Body of pancreas (tissue), 4 donors: Measurements from ENCODE around the gene SASH3. TPM values are rescaled to one million over a fixed set of nuclear protein-coding genes. Genes with fewer than 3 reads are reported as not detected.
A peak's percentile ranks its signal among the peaks of the same experiment; 100 is the strongest.

Experiments used
- ATAC-seq: fragments of 150-250 bp; one replicate; pipeline ENCODE4 v1.9.1; 2016
- DNase-seq, 4 donors: peaks; one replicate each; pipeline ENCODE4 v3.0.0-alpha.2; 2019
- H3K27ac ChIP-seq, 4 donors: fragments of 200-600 bp; sonication (generic); 1 replicate in 3 of 4; 2 replicates in 1 of 4; pipeline versions ENCODE4 v1.5.1 to v1.6.1; 2016 to 2019; ENCODE audit warnings: mild to moderate bottlenecking in 1 of 4, mixed read lengths in 1 of 4, moderate library complexity in 1 of 4
- H3K27me3 ChIP-seq, 2 donors: fragments of 200-600 bp; sonication (generic); one replicate each; pipeline ENCODE4 v1.6.0; 2016; ENCODE audit warnings: mild to moderate bottlenecking in 1 of 2
- H3K36me3 ChIP-seq, 2 donors: fragments of 200-600 bp; sonication (generic); replicated peaks in 1 of 2; 2 replicates each; pipeline ENCODE4 v1.5.1; 2016; ENCODE audit warnings: low read depth in 2 of 2; ENCODE audit not compliant: insufficient read depth in 1 of 2
- H3K4me1 ChIP-seq: fragments of 200-600 bp; sonication (generic); one replicate; pipeline ENCODE4 v1.6.0; 2016
- H3K4me3 ChIP-seq, 2 donors: fragments of 200-600 bp; sonication (generic); 1 replicate in 1 of 2; 2 replicates in 1 of 2; pipeline ENCODE4 v1.5.1; 2016 to 2019
- H3K9me3 ChIP-seq, 3 donors: fragments of 200-600 bp; sonication (generic); 1 replicate in 2 of 3; 2 replicates in 1 of 3; pipeline ENCODE4 v1.5.1; 2016
- POLR2A ChIP-seq, 3 donors: fragments of 450-650 bp; IDR thresholded peaks; one replicate each; pipeline ENCODE4 v1.6.1; 2016; ENCODE audit warnings: antibody characterized with exemption in 3 of 3, mild to moderate bottlenecking in 2 of 3
- WGBS, 2 donors: methylation state at CpG; one replicate each; pipeline ENCODE4 v1.1.5; 2017; 5-methylcytosine and 5-hydroxymethylcytosine counted together
- intact Hi-C: fragments of 100-400 bp; cut with DNase I; formaldehyde crosslinking; loops from one replicate; pipeline ENCODE4 v1.15.1; 2023
- total RNA-seq, 2 donors: library from RNA; depleted of rRNA; stranded (reverse); fragments of >200 nt; gene quantifications; one replicate each; pipeline ENCODE4 v1.1.0, GENCODE V29; 2016
- TF ChIP-seq, protein P1 (sequence below), 7 experiments: fragments of 450-650 bp in 4 of 7; fragments of 200-600 bp in 3 of 7; sonication (generic) in 3 of 7; IDR thresholded peaks; one replicate each; pipeline ENCODE4 v1.5.1; 2016 to 2019; ENCODE audit warnings: antibody characterized with exemption in 7 of 7

The SASH3 gene
- total RNA-seq, 2 donors from 2014 or later = 3.6 TPM

DNA sequence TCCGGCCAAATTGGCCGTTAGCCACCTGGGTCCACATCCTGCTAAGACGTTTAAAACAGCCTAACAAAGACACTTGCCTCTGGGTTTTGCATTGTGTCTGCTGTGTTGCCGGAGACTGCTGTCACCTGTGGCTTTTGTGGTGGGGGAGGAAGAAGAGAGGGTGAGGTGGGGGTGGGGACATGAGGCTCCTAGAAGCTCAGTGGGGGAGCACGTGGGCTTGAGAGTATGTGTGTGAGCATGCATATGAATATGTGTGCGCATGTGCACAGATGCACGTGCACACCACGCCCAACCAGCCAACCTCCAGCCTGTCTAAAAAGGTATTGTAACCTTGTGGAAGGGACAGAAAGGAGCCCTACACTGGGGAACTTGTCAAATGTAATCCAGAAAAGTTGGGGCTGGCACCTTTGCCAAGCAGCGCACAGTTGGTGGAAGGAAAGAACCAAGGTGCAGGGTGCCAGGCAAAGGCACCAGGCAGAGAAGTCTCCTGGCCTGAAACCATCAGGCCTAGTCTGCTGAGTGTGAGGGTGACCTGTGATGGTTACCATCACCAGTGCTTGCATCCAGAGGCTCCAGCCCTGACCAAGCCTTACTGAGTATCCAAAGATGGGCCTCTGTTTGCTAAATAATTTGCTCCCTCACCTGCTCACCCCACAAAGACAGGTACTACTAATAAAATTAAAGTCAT is 10.1 kb upstream of the SASH3 start:
- H3K4me1 ChIP-seq = no peaks in the 10 kb centered on the region
- no peaks in the 10 kb centered on the region for H3K9me3 ChIP-seq
- no peak overlapping the region for H3K4me3 ChIP-seq
- no peak overlapping the region for H3K27ac ChIP-seq
- DNase-seq = peak in 1 of 4 donors; percentile 23
- ATAC-seq = no peak
- 42 to 66% methylated on average over 7 to 8 of the region's 9 CpGs for WGBS, 2 donors
- intact Hi-C loops = no loop called here
- H3K36me3 ChIP-seq = no peaks in the 10 kb centered on the region
- TF ChIP-seq, protein P1, sequence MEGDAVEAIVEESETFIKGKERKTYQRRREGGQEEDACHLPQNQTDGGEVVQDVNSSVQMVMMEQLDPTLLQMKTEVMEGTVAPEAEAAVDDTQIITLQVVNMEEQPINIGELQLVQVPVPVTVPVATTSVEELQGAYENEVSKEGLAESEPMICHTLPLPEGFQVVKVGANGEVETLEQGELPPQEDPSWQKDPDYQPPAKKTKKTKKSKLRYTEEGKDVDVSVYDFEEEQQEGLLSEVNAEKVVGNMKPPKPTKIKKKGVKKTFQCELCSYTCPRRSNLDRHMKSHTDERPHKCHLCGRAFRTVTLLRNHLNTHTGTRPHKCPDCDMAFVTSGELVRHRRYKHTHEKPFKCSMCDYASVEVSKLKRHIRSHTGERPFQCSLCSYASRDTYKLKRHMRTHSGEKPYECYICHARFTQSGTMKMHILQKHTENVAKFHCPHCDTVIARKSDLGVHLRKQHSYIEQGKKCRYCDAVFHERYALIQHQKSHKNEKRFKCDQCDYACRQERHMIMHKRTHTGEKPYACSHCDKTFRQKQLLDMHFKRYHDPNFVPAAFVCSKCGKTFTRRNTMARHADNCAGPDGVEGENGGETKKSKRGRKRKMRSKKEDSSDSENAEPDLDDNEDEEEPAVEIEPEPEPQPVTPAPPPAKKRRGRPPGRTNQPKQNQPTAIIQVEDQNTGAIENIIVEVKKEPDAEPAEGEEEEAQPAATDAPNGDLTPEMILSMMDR (IDR thresholded peaks at IDR 0.05) = no peak
- TF ChIP-seq POLR2A (IDR thresholded peaks at IDR 0.05) = no peak
- no peaks in the 10 kb centered on the region for H3K27me3 ChIP-seq

DNA sequence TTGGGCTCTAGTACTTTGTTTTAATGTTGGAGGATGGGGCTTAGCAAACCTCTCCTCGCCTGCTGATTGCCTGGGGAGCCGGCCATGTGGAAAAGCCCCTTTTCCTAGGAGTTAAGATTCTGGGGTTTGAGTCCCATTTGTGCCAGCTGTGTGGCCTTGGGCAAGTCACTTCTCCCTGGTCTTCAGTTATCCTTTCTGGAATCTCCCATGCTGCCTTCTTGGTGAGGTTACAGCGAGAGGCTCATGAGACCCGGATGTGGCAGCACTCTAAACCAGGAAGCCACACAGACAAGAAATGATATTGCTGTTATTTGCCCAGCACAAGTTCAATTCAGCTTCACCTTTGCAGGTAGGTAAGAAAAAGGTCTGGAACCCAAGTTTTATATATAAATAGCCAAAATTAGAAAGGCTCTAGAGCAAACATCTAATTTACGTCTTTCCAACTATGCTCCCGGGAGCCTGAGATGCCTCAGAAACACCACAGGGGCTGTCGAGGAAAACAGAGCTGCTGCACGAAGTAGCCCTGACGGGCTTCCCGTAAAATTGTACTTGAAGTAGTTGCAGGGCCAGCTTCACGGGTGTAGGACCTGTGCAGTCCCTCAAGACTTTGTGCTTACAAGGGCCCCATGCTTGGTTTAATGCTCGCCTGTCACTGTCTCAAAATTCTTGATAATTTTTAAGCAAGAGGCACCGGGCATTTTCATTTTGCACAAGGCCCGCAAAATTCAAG is 8.3 kb upstream of the SASH3 start:
- TF ChIP-seq, protein P1 (IDR thresholded peaks at IDR 0.05) = no peak
- TF ChIP-seq POLR2A (IDR thresholded peaks at IDR 0.05) = no peak
- no peak for DNase-seq
- no peak overlapping the region for H3K27ac ChIP-seq
- no peaks in the 10 kb centered on the region for H3K9me3 ChIP-seq
- H3K27me3 ChIP-seq = no peaks in the 10 kb centered on the region
- WGBS, 2 donors = 65 to 83% methylated on average over 12 to 14 of the region's 14 CpGs
- ATAC-seq = no peak
- intact Hi-C loops = no loop called here
- no peaks in the 10 kb centered on the region for H3K4me1 ChIP-seq
- H3K36me3 ChIP-seq = no peaks in the 10 kb centered on the region
- no peak overlapping the region for H3K4me3 ChIP-seq

DNA sequence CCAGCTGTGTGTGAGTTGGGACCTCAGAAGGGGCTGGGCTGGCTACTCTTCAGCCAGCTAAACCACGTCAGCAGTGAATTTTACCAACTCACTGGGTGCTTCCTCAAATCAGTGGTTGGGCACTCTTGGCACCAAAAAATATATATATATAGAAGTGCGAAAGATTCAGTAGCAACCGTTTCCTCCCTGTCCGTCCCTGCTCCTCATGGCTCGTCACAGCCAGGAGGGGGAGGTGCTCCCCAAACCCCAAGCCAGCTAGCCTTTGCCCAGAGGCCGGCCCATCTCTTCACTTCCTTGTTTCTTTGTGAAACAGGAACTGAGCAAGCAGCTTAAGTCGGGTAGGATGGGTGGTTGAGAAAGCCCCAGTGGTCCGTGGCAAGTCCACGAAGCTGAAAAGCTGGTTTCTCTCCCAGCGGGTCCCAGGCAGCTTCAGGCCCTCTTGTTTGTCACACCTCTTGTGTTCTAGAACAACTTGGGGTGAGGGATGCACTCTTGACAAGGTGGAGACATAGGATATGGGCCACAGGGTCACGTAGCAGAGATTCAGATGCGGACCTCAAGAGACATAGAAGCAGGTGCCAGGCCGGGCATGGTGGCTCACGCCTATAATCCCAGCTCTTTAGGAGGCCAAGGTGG is 6.8 kb upstream of the SASH3 start:
- DNase-seq (peak in 2 of 4 donors; percentile 16 to 68), ATAC-seq (no peak)
- intact Hi-C loops = no loop called here
- WGBS, 2 donors = 77 to 83% methylated on average over 10 to 13 of the region's 14 CpGs
- no peaks in the 10 kb centered on the region for H3K36me3 ChIP-seq
- no peak overlapping the region for H3K4me3 ChIP-seq
- no peak for TF ChIP-seq POLR2A (IDR thresholded peaks at IDR 0.05)
- TF ChIP-seq, protein P1 (IDR thresholded peaks at IDR 0.05) = no peak
- H3K9me3 ChIP-seq = no peaks in the 10 kb centered on the region
- H3K4me1 ChIP-seq = no peaks in the 10 kb centered on the region
- peak overlapping the region in 1 of 4 donors; percentile 45 for H3K27ac ChIP-seq
- no peaks in the 10 kb centered on the region for H3K27me3 ChIP-seq

DNA sequence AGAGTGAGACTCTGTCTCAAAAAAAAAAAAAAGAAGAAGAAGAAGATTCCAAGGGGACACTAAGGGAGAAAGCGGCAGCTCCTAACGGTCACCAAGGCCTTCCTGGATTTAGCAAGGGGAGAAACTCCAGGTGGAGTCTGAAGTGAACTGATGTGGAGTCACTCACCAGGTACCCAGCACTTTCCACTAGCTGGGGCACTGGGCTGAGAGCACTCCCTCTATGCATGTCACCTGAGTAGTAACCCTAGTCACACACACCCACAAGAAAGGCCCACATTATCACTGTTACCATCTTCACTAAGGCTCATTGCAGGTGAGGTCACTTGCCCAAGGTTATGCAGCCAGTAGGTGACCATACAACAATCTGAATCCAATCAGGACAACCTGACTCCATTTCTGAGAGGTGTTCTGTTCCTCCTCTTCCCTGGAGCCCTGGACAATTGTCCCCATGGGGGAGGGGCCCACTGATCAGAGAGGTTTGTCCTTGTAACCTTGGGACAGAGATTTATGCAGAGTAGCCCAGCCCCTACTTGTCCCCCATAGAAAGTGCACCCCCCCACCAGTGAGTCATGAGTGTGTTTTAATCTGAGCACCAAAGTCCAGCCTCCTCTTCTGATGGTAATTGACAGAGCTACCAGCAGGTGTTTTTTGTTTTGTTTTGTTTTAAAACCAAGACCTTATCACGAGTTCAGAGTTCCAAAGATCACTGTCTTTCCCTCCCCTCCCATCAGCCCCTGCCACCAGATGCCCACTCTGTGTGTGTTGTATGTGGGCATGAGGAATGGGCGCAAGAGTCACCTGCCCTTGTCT is 5.9 kb upstream of the SASH3 start:
- no peaks in the 10 kb centered on the region for H3K27me3 ChIP-seq
- no peak for DNase-seq

More for the DNA sequence above, 5.9 kb upstream of the SASH3 start:
- Histone ChIP-seq H3K36me3 (no peaks in the 10 kb centered on the region), H3K4me3 (no peak overlapping the region), H3K4me1 (no peaks in the 10 kb centered on the region), H3K9me3 (no peaks in the 10 kb centered on the region), H3K27ac (peak overlapping the region in 1 of 4 donors; percentile 45)
- TF ChIP-seq POLR2A (IDR thresholded peaks at IDR 0.05) = no peak
- TF ChIP-seq, protein P1 (IDR thresholded peaks at IDR 0.05) = no peak
- intact Hi-C loops = no loop called here
- no peak for ATAC-seq
- 68 to 79% methylated on average over 4 of the region's 4 CpGs for WGBS, 2 donors
